Measurements from ENCODE around the gene NR4A3. TPM values are rescaled to one million over a fixed set of nuclear protein-coding genes. Genes with fewer than 3 reads are reported as not detected.

NR4A3 gene
- total RNA-seq, 8 experiments from 2014 or later = 0.92 to 23.1 (median 1.6) TPM

DNA sequence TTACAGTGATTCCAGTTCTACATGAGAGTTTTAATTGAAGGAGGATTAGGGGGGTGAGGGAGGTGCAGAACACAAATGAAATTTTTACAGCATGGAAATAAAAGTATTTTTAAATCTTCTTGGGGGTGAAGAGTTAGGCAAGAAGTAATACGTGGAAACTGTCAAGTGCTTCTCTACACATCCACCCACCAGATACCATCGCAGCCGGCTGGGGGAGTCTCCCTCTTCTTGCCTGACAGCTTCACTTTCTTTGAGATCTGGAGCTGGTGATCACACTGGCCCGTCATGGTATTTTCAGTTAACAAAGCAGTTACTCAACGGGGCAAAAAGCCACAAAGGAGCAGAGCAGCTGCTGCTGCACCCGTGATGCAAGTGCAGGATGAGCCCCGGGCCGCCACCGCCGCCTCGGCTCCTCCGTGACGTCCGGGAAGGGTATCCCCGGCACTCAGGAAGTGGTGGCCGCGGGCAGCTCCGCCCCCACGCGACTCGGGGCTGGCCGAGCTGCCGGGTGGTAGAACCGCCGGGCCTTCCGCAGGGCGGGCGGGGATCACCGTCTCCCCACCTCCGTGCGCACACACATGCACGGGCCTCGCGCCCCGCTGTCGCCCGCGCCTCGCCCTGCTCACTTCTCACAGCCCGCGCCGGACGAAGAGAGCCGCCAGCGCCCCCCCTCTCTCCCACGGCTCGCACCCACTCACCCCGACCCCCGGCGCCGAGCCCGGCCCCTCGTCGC is 2.4 kb upstream of the NR4A3 start:
- 0 to 20% (median 0%) methylated on average over 1 to 6 of the region's 54 CpGs; no CpG with 5 or more reads in 3 of the 10 experiments for WGBS, 10 experiments
- Histone ChIP-seq H3K27ac (peak overlapping the region; percentile 94 to 97), H3K4me3 (peak overlapping the region; percentile 56 to 91 (median 83)), H3K4me1 (replicated peaks in 1 of 2) (peaks cover 2 to 6% of the 10 kb centered on the region in 2 donors)
- peak; percentile 31 to 56 (median 49) for ATAC-seq (replicated peaks in 6 of 8)
- in situ Hi-C loops (cut with MboI; ENCODE audit: low pct_unique_long_range_greater_than_20kb in 2 of 9, low sequenced_read_pairs in 9 of 9, unreplicated experiment in 9 of 9) = loop anchor here in 3 of 9 experiments (25.0 kb wide), 4 partner anchors 493 to 632 kb away; no protein-coding TSS in a partner anchor

DNA sequence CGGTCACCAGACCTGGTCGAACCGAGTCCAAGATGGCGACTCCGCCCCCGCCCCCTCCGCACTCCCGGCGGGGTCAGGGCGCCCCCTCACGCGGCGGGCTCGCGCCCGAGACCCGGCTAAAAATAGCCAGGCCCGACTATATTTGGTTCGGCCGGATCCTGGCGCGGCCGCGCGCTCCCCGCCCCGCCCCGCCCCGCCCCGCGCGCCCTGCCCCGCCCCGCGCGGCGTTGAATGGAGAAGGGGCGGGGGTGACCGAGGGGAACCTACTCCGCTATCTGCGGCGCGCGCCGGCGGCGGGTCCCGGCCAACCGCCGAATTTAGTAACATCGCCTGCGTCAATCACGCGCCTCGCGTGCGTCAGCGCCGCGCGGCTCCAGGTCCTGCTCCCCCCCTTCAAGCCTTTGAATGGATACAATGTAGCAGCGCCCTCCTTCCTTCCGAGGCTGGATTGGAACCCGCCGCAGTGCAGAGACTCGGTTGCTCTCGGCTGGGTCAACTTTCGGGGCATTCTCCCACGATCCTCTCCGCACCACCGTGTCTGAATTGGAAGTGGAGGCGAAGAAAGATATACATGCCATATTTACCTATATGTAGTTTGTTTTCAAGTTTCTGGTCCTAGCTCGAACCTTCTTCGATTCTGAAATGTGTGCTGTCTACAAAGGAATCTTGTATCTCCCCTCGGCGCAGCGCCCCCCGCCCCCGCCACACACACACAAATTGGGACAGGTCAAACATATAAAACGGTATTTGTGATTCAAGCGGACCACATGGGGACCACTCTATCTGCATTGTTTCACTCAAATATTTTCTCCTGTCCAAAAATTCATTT is 1.6 kb upstream of the NR4A3 start:
- peak; percentile 32 to 70 (median 62) for ATAC-seq (replicated peaks in 6 of 8)
- peaks cover 6 to 8% of the 10 kb centered on the region in 2 donors for H3K4me1 ChIP-seq (replicated peaks in 1 of 2)
- peak overlapping the region; percentile 56 to 91 (median 83) for H3K4me3 ChIP-seq
- whole genome bisulfite sequencing, 10 experiments = 0 to 3% (median 0%) methylated on average over 1 to 36 of the region's 81 CpGs; no CpG with 5 or more reads in 4 of the 10 experiments
- in situ Hi-C loops (cut with MboI; ENCODE audit: low pct_unique_long_range_greater_than_20kb in 2 of 9, low sequenced_read_pairs in 9 of 9, unreplicated experiment in 9 of 9) = loop anchor here in 3 of 9 experiments (25.0 kb wide), 4 partner anchors 492 to 633 kb away; no protein-coding TSS in a partner anchor
- peak overlapping the region; percentile 94 to 97 for H3K27ac ChIP-seq

DNA sequence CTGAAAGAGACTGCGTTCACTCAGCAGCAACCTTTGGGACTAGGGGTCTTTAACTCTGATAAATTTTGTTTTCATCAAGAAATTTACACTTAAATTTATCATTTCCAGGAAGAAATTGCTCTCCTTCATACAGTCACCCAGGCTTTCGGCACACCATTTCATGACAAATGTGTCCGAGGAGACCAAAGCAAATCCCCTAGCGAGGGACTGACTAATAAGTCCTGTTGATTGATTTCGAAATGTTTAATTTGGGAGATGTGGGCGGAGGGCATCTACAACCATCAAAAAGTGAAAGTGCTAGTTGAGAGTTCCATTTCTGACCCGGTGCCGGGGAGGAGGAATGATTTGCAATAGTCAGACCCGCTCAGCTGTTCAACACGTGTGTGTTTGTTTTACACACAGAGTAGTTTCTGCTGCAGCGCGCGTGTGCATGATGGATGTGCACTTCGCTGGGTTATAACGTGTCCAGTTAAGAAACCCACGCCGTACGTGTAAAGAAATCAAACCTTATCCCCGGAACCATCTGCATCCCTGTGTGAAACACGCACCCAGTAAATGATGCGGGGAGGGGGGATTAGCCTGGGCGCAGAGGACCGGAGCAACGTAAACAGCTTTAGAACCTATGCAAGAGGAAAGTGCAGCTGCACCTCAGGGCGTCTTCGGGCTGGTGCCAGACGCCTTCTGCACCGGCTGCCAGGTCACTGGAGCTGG is 845 bp upstream of the NR4A3 start:
- peak in 5 of 8 experiments; percentile 0 to 7 (median 2) for ATAC-seq (replicated peaks in 6 of 8)
- peak overlapping the region; percentile 56 to 91 (median 83) for H3K4me3 ChIP-seq
- peaks cover 12% of the 10 kb centered on the region in 2 donors for H3K4me1 ChIP-seq (replicated peaks in 1 of 2)
- in situ Hi-C loops (cut with MboI; ENCODE audit: low pct_unique_long_range_greater_than_20kb in 2 of 9, low sequenced_read_pairs in 9 of 9, unreplicated experiment in 9 of 9) = loop anchor here in 3 of 9 experiments (25.0 kb wide), 4 partner anchors 491 to 634 kb away; no protein-coding TSS in a partner anchor
- H3K27ac ChIP-seq = peak overlapping the region; percentile 63 to 77
- 0 to 19% (median 1%) methylated on average over 1 to 21 of the region's 28 CpGs; no CpG with 5 or more reads in 2 of the 10 experiments for WGBS, 10 experiments

DNA sequence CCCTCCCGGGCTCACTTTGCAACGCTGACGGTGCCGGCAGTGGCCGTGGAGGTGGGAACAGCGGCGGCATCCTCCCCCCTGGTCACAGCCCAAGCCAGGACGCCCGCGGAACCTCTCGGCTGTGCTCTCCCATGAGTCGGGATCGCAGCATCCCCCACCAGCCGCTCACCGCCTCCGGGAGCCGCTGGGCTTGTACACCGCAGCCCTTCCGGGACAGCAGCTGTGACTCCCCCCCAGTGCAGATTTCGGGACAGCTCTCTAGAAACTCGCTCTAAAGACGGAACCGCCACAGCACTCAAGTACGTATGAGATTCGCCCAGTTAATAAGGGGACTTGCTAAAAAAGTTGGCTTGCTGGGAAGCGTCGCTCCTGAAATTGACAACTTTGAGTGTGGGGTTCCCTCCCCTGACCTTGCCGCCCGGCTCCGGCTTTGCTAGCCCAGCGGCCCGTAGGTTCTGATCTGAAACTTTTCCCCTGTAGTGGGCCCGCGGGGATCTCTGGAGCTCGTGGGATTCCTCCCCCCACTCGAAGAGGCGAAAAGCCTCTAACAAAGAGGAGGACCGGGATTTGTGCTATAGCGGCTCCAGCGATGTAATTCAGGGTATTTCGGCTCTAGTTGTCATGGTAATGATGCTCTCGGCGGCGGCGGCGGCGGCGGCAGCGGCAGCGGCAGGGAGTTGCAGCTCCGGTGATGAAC is 572 bp downstream of the NR4A3 start:
- in situ Hi-C loops (cut with MboI; ENCODE audit: low pct_unique_long_range_greater_than_20kb in 2 of 9, low sequenced_read_pairs in 9 of 9, unreplicated experiment in 9 of 9) = loop anchor here in 3 of 9 experiments (25.0 kb wide), 4 partner anchors 490 to 635 kb away; no protein-coding TSS in a partner anchor
- peak overlapping the region; percentile 49 to 77 for H3K27ac ChIP-seq
- 0 to 2% (median 1%) methylated on average over 10 to 21 of the region's 51 CpGs; no CpG with 5 or more reads in 6 of the 10 experiments for WGBS, 10 experiments

DNA sequence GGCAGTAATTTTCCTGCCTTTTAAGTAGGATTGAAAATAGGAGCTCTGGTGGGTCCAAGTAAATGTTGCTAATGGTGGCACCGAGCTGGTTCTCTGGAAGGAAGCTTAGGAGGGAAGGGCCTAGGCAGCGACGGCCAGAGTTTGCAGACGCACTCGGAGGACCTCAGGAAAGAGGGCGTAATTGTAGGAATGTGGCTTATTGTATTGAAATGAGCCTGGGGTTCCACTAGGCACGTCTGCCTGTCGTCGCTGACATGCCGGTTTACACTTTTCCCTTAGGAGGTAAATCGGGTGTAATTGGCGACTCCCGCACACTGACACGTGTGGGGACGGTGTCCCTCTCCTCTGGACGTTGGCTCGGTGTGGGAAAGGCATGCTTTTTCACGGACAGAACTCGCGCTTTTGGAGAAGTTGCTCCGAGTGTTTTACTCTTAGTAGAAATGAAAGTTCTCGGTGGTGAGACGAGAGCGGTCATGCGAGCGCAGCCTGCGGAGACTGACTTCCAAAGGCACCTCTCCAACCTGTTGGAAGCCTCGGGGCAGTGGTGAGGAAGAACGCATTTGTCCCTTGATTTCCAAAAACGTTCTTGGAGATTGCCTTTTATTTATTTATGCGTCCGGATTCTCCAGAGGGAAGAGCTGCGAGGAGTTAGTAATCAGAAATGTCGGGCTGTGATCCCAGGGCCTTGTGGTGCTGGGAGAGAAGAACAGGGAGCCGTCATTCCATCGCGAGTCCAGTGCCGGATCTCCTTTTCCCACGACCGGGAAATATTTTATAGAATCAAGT is 1.3 kb downstream of the NR4A3 start:
- no peak overlapping the region for H3K27ac ChIP-seq
- peaks cover 11 to 12% of the 10 kb centered on the region in 2 donors for H3K4me1 ChIP-seq (replicated peaks in 1 of 2)
- in situ Hi-C loops (cut with MboI; ENCODE audit: low pct_unique_long_range_greater_than_20kb in 2 of 9, low sequenced_read_pairs in 9 of 9, unreplicated experiment in 9 of 9) = loop anchor here in 3 of 9 experiments (25.0 kb wide), 4 partner anchors 489 to 636 kb away; no protein-coding TSS in a partner anchor
- H3K4me3 ChIP-seq = peak overlapping the region; percentile 56 to 91 (median 83)
- WGBS, 10 experiments = 0 to 10% (median 1%) methylated on average over 4 to 33 of the region's 40 CpGs; no CpG with 5 or more reads in 1 of the 10 experiments
- no peak for ATAC-seq (replicated peaks in 6 of 8)

More for the DNA sequence above, 572 bp downstream of the NR4A3 start:
- peak overlapping the region; percentile 56 to 91 (median 83) for H3K4me3 ChIP-seq
- ATAC-seq (replicated peaks in 6 of 8) = peak in 3 of 8 experiments; percentile 0
- peaks cover 12% of the 10 kb centered on the region in 2 donors for H3K4me1 ChIP-seq (replicated peaks in 1 of 2)

DNA sequence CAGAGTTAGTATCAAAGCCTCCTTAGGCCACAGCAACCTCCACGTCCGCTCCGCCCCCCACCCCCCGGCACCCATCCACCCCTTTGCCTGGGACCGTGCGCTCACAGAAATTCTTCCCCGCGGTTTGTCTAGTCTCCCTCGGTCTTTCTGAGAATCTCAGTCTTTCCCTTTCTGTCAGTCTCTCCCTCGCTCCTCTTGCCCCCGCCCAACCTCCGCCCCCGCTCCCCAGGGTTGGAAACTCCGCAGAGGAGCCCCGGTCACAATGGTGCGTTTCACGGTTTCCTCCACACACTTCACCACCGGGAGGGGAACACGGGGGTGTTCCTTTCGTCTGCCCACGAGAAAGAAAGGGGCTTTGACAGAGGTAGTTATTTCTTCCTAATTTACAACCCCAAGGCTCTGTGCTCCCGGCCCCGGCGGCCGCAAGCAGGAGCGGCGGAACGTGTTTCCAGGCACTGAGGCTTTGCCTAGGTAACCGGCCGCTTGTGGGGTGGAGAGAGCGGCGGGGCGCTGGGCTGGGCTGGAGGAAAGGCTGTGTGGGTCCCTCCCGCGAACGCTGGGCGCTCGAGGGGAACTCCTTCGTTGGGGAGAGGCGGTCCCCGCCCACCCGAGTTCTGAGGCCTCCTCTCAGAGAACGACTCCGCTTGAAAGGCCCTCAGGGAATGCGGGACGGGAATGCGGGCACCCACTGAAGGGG is 2.1 kb downstream of the NR4A3 start:
- no peak overlapping the region for H3K27ac ChIP-seq
- peaks cover 6 to 12% of the 10 kb centered on the region in 2 donors for H3K4me1 ChIP-seq (replicated peaks in 1 of 2)
- in situ Hi-C loops (cut with MboI; ENCODE audit: low pct_unique_long_range_greater_than_20kb in 2 of 9, low sequenced_read_pairs in 9 of 9, unreplicated experiment in 9 of 9) = loop anchor here in 3 of 9 experiments (25.0 kb wide), 4 partner anchors 488 to 637 kb away; no protein-coding TSS in a partner anchor
- 0% methylated on average over 4 of the region's 47 CpGs; no CpG with 5 or more reads in 9 of the 10 experiments for WGBS, 10 experiments
- ATAC-seq (replicated peaks in 6 of 8) = peak in 1 of 8 experiments; percentile 1
- H3K4me3 ChIP-seq = peak overlapping the region; percentile 56 to 91 (median 83)

DNA sequence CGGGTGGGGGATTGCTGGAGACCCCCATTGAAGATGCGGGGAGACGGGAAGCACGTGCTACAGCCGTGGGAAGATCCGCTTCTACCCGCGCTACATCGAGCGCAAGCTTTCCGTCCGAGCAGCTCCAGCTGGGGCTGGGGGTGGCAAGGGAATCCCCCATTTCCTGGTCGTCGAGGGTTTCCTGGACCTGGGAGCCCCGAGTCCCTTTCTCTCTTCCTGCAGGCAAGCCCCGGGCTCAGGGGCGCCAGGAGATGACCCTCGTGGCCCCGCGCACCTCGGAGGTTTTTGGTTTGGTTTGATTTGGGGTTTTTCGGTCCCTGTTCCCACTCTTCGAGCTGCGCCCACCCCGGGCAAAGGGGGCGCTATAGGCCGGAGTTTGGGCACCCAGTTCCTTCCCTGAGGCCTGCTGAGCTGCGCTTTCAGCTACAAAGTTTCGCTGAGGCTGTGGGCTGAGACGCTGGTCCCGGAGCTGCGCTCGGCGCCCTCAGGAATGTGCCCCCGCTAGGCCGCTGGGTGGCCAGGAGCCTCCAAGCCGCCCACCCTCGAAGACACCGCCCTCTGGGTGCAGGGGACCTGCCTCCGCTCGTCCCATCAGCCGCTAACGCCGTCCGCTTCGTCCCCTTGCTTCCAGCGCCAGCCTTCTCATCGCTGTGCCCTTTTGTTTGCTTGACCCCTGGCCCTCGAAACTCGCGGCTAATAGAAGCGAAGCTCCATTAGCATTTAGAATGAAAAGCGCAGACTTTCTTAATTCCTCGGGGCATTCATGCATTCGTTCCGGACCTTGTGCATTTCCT is 2.9 kb downstream of the NR4A3 start:
- Histone ChIP-seq H3K27ac (no peak overlapping the region), H3K4me3 (peak overlapping the region; percentile 56 to 91 (median 83)), H3K4me1 (replicated peaks in 1 of 2) (peaks cover 6 to 12% of the 10 kb centered on the region in 2 donors)
- WGBS, 10 experiments = 4 to 6% methylated on average over 3 to 18 of the region's 56 CpGs; no CpG with 5 or more reads in 8 of the 10 experiments
- in situ Hi-C loops (cut with MboI; ENCODE audit: low pct_unique_long_range_greater_than_20kb in 2 of 9, low sequenced_read_pairs in 9 of 9, unreplicated experiment in 9 of 9) = loop anchor here in 3 of 9 experiments (25.0 kb wide), 4 partner anchors 488 to 637 kb away; no protein-coding TSS in a partner anchor
- ATAC-seq (replicated peaks in 6 of 8) = no peak

DNA sequence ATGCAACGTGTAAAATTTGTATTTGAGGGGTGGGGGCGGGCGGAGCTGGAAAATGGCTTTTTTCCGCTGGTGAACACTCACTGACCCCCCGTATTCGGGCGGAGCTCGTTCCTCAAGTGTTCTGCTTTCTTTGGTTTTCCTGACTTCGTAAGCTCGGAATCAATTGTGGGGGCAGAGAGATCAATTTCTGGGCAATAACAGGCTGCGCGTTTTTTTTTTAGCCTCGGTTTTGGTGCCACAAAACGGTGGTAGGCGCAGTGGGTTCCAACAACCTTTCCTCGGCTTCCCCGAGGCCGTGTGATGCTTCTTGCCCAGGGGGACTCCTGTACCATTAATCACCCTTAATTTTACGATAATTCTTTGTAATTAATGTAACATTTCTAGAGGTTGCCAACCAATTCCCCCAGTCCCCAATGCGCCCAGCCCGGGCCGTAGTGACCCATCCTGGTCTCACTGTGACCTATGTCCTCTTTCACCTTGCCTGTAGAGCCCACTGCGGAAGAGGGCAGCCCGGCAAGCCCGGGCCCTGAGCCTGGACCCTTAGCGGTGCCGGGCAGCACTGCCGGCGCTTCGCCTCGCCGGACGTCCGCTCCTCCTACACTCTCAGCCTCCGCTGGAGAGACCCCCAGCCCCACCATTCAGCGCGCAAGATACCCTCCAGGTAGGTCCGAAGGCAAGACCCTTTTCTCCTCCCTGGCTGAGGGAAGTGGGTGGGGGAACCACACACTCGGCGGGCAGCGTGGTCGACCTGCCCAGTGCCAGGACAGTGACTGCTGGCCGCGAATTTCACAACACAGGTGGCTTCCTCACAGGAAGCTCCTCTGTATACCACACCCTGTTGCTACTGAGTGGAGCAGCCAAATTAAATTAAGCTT is 3.7 kb downstream of the NR4A3 start:
- H3K27ac ChIP-seq = no peak overlapping the region
- no peak for ATAC-seq (replicated peaks in 6 of 8)
- WGBS, 10 experiments = 12 to 100% (median 28%) methylated on average over 2 to 22 of the region's 44 CpGs; no CpG with 5 or more reads in 1 of the 10 experiments
- H3K4me1 ChIP-seq (replicated peaks in 1 of 2) = peaks cover 6 to 12% of the 10 kb centered on the region in 2 donors
- in situ Hi-C loops (cut with MboI; ENCODE audit: low pct_unique_long_range_greater_than_20kb in 2 of 9, low sequenced_read_pairs in 9 of 9, unreplicated experiment in 9 of 9) = no loop called here
- H3K4me3 ChIP-seq = peak overlapping the region in 4 of 5 donors; percentile 56 to 91 (median 74)

DNA sequence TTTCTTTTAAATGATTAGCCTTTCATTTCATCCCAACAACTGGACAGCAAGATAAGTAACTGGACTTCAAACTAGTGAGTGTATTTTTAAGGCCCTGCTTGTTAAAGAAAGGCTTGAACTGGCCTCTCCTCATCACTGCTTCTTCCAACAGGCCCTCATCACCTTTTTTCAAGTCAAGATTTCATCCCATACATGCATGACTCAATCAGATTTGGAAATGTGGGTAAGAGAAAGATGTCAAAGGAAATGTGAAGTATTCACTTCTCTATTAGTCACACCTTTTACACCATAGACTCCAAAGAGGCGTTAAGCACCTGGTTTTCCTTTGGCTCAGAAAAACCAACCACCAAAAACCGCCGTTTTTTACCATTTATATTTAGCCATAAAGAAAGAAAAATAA is 4.9 kb downstream of the NR4A3 start:
- H3K4me1 ChIP-seq (replicated peaks in 1 of 2) = peaks cover 6 to 12% of the 10 kb centered on the region in 2 donors
- WGBS, 10 experiments = 52 to 100% (median 92%) methylated on average over 1 to 3 of the region's 3 CpGs; no CpG with 5 or more reads in 2 of the 10 experiments
- no peak overlapping the region for H3K4me3 ChIP-seq
- H3K27ac ChIP-seq = no peak overlapping the region
- no peak for ATAC-seq (replicated peaks in 6 of 8)
- in situ Hi-C loops (cut with MboI; ENCODE audit: low pct_unique_long_range_greater_than_20kb in 2 of 9, low sequenced_read_pairs in 9 of 9, unreplicated experiment in 9 of 9) = no loop called here
